Subcutaneous abdominal adipose tissue (tissue), 5 donors: ENCODE data around the gene DHRS2.

Experiments used
- H3K27ac ChIP-seq: one replicate; pipeline ENCODE4 v1.7.0; 2013; ENCODE audit warnings: low read depth, mild to moderate bottlenecking, inconsistent platforms, low read length, moderate library complexity
- H3K27me3 ChIP-seq, 5 donors: one replicate each; pipeline ENCODE4 v1.7.0; 2013; ENCODE audit warnings: low read length in 5 of 5, inconsistent platforms in 1 of 5; ENCODE audit not compliant: control insufficient read depth in 5 of 5, insufficient read depth in 4 of 5
- H3K36me3 ChIP-seq, 5 donors: one replicate each; pipeline ENCODE4 v1.7.0; 2013; ENCODE audit warnings: low read length in 5 of 5; ENCODE audit not compliant: control insufficient read depth in 5 of 5, insufficient read depth in 5 of 5
- H3K4me1 ChIP-seq, 5 donors: one replicate each; pipeline ENCODE4 v1.7.0; 2013; ENCODE audit warnings: low read length in 5 of 5, mild to moderate bottlenecking in 3 of 5, moderate library complexity in 1 of 5; ENCODE audit not compliant: control insufficient read depth in 5 of 5, insufficient read depth in 5 of 5
- H3K4me3 ChIP-seq, 5 donors: one replicate each; pipeline ENCODE4 v1.7.0; 2013; ENCODE audit warnings: low read length in 5 of 5, low read depth in 1 of 5
- H3K9ac ChIP-seq, 5 donors: one replicate each; pipeline ENCODE4 v1.7.0; 2013; ENCODE audit warnings: low read length in 5 of 5, mild to moderate bottlenecking in 4 of 5, moderate library complexity in 3 of 5
- H3K9me3 ChIP-seq, 5 donors: one replicate each; pipeline ENCODE4 v1.7.0; 2013; ENCODE audit warnings: low read length in 5 of 5; ENCODE audit not compliant: control insufficient read depth in 5 of 5
- donor health status: healthy.
- donor health status: healthy.
- donor health status: healthy.
- donor health status: healthy.
- donor health status: healthy.

DHRS2 gene

DNA sequence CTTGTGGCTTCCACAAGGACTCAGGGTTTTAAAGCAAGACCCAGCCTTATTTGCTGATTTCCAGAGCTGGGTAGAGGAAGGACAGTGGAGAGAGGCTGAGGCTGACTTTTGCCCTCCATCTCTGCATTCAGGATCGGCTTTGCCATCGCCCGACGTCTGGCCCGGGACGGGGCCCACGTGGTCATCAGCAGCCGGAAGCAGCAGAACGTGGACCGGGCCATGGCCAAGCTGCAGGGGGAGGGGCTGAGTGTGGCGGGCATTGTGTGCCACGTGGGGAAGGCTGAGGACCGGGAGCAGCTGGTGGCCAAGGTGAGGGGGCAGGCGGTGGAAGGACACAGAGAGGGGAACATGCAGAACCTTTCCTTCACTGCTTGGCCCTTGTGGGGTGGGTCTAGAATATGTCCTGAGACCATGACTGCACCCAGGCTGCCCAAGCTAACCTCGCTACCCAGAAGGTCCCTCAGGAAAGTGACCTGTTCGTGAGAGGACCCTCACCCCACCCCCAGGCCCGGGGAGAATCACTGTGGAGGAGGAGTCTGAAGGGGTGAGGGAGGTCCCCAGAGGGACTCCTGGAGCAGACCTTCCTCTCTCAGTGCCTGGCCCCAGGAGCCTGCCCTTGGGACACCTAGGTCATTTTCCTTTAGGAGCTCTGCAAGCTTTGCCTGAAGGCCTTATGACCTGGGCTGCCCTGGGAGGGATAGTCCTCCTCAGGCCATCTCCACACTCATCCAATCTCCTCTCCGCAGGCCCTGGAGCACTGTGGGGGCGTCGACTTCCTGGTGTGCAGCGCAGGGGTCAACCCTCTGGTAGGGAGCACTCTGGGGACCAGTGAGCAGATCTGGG, 3.1 kb downstream of the DHRS2 start:
- Histone ChIP-seq H3K4me1 (peaks cover 3 to 17% (median 6%) of the 10 kb centered on the region in 5 donors), H3K9ac (no peak overlapping the region), H3K4me3 (no peak overlapping the region), H3K27me3 (no peaks in the 10 kb centered on the region), H3K36me3 (no peaks in the 10 kb centered on the region), H3K9me3 (peaks cover 0 to 5% (median 0%) of the 10 kb centered on the region in 5 donors), H3K27ac (no peak overlapping the region)

DNA sequence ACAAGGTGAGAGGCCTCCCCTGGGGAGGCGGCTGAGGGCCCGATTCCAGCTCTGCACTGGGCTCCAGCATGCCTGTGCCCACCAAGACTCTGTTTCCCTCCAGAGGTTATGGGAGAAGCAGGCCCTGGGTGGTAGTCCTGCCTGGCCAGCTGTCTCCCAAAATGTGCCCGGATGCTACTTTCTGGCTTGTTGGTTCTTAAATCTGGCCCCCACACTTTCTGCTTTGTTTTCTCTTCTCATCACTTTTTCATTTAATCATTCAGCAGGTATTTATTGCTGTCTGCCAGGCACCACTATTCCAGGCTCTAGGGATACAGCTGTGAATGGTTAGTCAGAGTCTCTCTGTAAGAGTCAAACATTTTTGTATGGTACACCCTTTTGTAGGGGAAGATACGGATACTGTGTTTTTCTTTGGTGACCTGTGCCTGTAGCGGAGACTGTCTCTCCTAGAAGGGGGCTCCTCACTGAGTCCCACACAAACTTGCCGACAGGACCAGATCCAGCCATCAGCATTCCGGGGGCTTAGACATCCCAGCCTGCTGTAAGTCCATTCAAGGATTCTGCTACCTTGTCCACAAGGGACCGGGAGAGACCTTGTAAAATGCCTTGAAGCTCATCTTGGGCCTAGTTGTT, 3.8 kb downstream of the DHRS2 start:
- Histone ChIP-seq H3K4me3 (no peak overlapping the region), H3K9ac (no peak overlapping the region), H3K36me3 (no peaks in the 10 kb centered on the region), H3K27me3 (no peaks in the 10 kb centered on the region), H3K27ac (no peak overlapping the region), H3K9me3 (peaks cover 0 to 5% (median 0%) of the 10 kb centered on the region in 5 donors), H3K4me1 (peaks cover 3 to 17% (median 6%) of the 10 kb centered on the region in 5 donors)

DNA sequence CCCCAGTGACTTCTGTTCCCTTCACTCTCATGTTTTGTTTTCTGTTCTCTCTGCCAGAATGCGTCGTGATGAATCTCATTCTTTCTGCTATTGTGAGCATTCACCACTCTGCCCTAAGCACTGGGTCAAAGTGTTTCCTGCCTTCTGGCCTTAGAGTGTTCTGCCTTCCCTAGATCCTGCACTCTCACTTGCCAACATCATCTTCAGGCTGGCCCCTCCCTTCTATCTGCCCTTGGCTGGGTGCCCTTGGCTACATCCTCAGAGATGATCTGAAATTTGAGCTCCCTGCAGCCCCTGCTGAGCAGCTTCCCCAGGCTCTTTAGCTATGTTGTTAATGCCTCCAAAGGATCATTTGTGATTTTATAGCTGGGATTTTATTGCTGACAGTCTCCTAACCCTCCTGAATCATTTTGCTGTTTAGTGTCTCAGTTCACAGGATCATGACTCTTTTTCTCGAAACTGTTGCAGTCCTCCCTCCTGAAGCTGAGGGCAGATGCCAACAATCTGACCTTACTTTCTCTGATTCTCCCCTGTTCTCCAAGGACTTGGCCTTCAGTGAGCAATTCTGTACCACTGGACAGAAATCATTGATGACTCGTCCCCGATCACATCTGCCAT, 4.5 kb downstream of the DHRS2 start:
- no peak overlapping the region for H3K9ac ChIP-seq
- no peaks in the 10 kb centered on the region for H3K27me3 ChIP-seq
- no peak overlapping the region for H3K4me3 ChIP-seq
- H3K27ac ChIP-seq, result no peak overlapping the region
- no peaks in the 10 kb centered on the region for H3K36me3 ChIP-seq
- peaks cover 0 to 5% (median 0%) of the 10 kb centered on the region in 5 donors for H3K9me3 ChIP-seq
- peaks cover 3 to 17% (median 6%) of the 10 kb centered on the region in 5 donors for H3K4me1 ChIP-seq

- H3K27me3 ChIP-seq, result no peaks in the 10 kb centered on the region
- peaks cover 3 to 17% (median 6%) of the 10 kb centered on the region in 5 donors for H3K4me1 ChIP-seq
- H3K27ac ChIP-seq, result no peak overlapping the region
- no peaks in the 10 kb centered on the region for H3K36me3 ChIP-seq
- no peak overlapping the region for H3K4me3 ChIP-seq
- peaks cover 0 to 2% (median 0%) of the 10 kb centered on the region in 5 donors for H3K9me3 ChIP-seq
- no peak overlapping the region for H3K9ac ChIP-seq
Observed at GRCh38 chr14:23641180-23641914, 5.2 kb downstream of the DHRS2 start.

- Histone ChIP-seq H3K9ac (no peak overlapping the region), H3K9me3 (no peaks in the 10 kb centered on the region), H3K4me3 (no peak overlapping the region), H3K27me3 (no peaks in the 10 kb centered on the region), H3K4me1 (peaks cover 3 to 17% (median 6%) of the 10 kb centered on the region in 5 donors), H3K36me3 (no peaks in the 10 kb centered on the region), H3K27ac (no peak overlapping the region)
Observed at GRCh38 chr14:23641915-23642588, 5.9 kb downstream of the DHRS2 start.

DNA sequence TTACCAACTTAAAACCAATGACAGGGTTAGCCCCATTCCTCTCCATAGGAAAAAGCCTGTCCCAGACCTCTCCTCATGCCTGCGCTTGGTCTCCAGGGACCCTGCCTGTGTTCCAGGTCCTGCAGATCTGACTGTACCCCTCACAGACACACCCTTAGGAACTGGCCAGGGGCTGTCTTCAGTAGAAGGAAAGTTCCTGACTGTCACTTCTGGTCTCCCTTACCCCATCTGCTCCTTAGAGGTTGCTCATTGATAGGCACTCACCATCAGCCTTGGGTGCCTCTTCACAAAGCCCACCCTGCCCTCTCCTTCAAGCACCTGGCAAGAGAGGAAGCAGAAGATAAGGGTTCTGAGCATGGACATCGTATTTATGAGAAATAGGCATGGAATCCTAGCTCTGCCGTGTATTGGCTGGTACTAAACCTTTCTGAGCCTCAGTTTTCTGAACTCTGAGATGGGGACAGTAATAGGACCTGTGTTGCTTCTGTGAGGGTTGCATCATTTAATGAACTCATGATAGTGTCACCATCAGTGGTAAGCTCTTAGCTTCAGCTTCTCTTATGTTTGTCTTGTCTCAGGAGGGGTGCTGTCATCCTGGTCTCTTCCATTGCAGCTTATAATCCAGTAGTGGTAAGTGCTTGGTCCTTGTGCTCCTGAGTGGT, 7.5 kb downstream of the DHRS2 start:
- H3K36me3 ChIP-seq, result no peaks in the 10 kb centered on the region
- no peaks in the 10 kb centered on the region for H3K27me3 ChIP-seq
- H3K9ac ChIP-seq, result no peak overlapping the region
- no peak overlapping the region for H3K4me3 ChIP-seq
- no peak overlapping the region for H3K27ac ChIP-seq
- H3K9me3 ChIP-seq, result no peaks in the 10 kb centered on the region
- peaks cover 3 to 17% (median 6%) of the 10 kb centered on the region in 5 donors for H3K4me1 ChIP-seq

- Histone ChIP-seq H3K4me3 (no peak overlapping the region), H3K4me1 (peaks cover 3 to 17% (median 6%) of the 10 kb centered on the region in 5 donors), H3K36me3 (no peaks in the 10 kb centered on the region), H3K9ac (no peak overlapping the region), H3K27me3 (no peaks in the 10 kb centered on the region), H3K9me3 (no peaks in the 10 kb centered on the region), H3K27ac (no peak overlapping the region)
Observed at GRCh38 chr14:23644195-23644918, 8.2 kb downstream of the DHRS2 start.

DNA sequence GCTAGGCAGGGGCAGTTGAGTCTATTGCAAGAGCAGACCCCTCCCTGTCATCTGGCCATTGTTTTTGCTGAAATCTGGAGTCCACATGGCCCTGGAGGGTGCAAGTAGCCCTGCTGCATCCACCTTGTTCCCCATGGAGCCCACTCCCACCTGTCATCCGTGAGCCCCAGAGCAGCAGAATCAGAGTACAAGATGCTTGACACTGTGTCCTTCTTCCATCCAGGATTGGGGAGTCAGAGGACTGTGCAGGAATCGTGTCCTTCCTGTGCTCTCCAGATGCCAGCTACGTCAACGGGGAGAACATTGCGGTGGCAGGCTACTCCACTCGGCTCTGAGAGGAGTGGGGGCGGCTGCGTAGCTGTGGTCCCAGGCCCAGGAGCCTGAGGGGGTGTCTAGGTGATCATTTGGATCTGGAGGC, 8.8 kb downstream of the DHRS2 start:
- no peak overlapping the region for H3K9ac ChIP-seq
- no peaks in the 10 kb centered on the region for H3K36me3 ChIP-seq
- H3K27me3 ChIP-seq, result no peaks in the 10 kb centered on the region
- H3K27ac ChIP-seq, result no peak overlapping the region
- H3K4me3 ChIP-seq, result no peak overlapping the region
- no peaks in the 10 kb centered on the region for H3K9me3 ChIP-seq
- H3K4me1 ChIP-seq, result peaks cover 3 to 16% (median 6%) of the 10 kb centered on the region in 5 donors

- Histone ChIP-seq H3K27me3 (no peaks in the 10 kb centered on the region), H3K27ac (no peak overlapping the region), H3K4me1 (peaks cover 3 to 11% (median 3%) of the 10 kb centered on the region in 5 donors), H3K4me3 (no peak overlapping the region), H3K36me3 (no peaks in the 10 kb centered on the region), H3K9me3 (no peaks in the 10 kb centered on the region), H3K9ac (no peak overlapping the region)
Observed at GRCh38 chr14:23645504-23645811, 9.3 kb downstream of the DHRS2 start.
